Limb (tissue), 2 donors: Measurements from ENCODE around the gene NMNAT3.

Source experiments
- DNase-seq, 2 donors: peaks; one replicate each; pipeline ENCODE4 v3.0.0-alpha.2; 2016; ENCODE audit errors: extremely low spot score in 2 of 2

NMNAT3 gene

DNA sequence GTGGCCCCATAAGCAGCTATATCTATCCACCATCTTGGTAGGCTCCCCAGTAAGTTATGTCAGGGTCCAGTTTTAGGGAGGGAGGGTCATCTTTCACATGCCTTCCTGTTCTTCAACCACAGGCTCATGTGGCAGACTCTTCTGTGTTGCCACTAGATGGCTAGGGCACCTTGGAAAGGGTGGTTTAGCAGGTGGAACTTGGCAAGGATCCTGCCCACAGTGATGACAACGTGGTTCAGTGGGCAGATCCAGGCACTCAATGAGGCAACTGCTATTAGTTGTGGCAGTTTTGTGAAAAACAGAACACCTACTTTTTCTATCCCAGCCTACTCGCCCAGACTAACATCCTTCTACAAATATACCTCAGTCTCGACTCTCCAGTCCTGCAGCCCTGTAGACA lies 131.0 kb downstream of the NMNAT3 start:
- no peak for DNase-seq

DNA sequence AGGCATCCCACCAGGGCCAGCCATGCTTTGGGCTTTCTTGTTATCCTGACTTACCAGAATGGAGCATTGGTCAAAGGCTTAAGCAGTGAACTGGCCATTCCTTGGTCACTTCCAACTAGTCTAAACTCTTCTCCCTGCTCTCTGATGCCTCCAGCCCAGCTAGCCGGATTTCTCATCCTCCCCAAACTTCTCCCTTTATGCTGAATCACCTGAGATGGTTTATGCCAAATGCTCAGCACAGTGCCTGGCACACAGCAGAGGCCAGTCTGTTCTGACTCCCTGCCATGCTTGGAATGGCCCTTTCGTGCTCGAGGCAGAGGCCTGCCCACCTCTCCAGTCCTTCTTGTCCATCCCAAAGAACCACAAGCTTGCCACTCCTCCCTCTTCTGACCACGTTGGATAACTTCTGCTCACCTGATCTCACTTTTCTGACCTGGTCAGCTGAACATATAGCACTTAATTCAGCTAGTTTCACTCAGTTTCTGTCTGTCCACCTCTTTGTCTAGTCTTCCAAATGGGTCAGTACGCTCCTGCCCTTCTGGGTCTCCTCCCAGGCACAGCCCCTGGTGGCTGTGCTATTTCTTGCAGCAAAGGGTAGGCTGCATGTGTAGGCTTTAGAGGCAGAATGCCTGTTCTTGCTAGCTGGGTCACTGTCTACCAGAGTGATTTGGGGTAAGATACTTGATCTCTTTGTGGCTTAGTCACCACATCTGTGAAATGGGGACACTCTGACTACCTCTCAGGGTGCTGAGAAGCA lies 136.1 kb downstream of the NMNAT3 start:
- no peak for DNase-seq

DNA sequence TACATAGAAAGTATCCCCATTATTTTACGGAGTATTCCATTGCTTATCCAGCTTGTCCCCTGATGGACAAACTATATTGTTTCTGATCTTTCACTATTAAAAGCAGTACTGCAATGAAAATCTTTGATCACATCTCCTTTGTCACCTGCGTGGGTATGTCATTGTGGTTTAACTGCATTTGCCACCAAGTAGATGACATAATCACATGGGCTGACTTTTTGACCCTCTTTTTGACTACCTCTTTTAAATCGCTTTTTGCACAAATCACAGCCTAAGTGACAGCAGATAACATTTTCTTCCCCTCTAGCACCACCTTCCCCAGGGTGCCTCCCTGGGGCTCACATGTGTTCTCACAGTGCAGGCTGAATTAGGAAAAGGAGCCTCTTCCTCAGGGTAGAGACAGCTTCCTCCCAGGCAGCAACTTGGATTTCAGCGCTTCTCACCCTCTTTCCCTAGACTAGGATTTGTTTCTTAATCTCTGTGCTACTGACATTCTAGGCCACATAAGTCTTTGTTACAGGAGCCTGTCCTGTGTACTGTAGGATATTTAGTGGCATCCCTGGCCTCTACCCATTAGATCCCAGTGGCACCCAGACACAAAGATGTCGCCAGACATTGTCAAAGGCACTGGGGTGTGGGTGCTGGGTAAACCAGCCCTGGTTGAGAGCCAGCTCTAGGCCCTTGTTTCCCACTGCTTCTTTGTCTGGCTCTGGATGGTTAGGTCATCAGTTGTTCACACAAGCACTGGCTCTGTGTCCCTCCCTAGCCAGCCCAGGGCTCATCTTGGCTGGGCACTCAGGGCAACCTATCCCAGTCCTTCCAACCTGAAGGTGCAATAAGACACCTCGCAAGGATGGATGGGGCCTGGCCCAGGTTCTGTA lies 136.9 kb downstream of the NMNAT3 start:
- DNase-seq: no peak

DNA sequence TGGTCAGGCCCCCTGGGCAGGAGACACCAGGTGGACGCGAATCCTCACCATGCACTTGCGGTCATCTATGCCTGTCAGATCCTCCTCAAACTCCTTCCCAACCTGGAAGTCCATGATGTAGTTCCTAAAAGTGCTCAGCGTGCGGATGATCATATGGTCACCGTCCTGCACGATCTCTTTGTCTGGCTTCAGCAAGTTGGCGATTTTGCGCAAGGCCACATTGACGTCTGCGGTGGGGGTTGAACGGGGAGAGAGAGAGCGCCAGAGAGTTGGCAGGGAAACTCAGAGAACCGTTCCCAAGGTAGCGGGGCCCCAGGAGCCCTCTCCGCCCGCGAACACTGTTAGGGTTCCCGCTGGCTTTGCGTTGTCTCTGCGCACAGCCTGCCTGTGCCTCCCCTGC lies 139.0 kb downstream of the NMNAT3 start:
- peak in 1 of 2 donors; percentile 56 for DNase-seq

DNA sequence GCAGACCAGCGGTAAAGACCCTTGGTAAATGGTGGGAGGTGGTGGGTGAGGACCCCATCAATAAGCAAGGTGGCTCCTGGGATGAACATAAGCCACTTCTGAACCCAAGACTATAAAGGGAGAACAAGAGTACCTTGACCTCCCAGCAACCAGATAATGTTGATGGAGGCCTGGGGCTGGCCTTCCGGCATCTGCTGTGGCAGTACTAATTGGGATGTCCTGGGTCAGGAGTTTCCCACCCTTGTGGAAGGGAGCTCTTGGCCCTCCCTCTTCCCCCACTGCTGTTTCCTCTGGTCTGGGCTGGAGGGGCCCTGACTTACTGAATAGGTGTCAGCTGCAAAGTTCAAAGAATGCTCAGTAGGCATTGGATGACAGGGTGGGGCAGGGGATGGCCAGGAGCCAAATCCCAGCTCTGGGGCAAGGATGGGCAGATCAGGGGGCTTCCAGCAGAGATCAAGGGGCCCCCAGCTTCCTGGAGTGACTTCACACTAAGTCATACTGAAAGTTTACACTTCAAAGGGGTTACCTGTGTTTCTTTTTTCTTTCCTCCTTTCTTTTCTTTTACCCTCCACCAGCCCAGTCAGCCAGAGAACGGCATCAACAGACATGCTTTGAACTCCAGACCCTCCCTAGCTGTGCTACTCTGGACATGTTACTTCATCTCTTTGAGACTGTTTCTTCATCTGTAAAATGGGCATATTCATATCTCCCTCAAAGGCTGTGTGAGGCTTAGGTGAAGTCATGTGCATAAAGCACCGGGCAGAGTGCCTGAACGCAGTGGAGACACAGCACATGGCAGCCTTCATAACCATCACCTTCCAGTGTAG lies 139.8 kb downstream of the NMNAT3 start:
- DNase-seq: no peak

DNA sequence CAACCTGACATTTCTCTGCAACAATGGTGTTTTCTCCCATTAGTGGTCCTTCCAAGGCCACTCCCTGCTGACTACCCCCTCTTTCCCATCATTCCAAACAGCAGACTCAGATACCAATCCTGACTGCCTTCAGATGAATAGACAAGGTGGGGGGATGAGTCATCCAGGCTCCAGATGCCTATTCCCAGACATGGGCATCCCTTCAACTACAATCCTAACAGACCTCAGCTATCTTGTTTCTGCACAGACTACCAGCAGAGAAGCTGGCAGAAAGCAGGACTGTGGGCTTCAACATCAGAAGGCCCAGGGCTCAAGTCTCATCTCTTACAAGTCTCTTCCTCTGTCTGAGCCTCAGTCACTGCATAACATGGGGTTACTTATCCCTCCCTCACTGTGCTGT lies 140.4 kb downstream of the NMNAT3 start:
- no peak for DNase-seq

- DNase-seq: peak in 1 of 2 donors; percentile 25
Observed at GRCh38 chr3:139534992-139535879, 142.5 kb downstream of the NMNAT3 start.

DNA sequence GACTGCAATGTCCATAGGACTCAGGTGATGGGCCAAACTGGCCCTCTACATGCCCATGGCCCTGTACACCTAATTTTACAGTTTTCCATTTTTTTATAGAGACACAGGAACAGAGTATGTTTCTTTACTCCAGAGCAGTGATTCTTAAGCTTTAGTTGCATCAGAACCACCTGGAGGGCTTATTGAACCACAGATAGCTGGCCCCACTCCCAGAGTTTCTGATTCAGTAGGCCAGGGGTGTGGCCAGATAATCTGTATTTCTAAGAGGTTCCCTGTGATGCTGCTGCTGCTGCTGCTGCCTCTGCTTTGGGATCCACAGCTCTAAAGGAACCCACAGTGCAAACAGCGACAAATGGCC lies 143.3 kb downstream of the NMNAT3 start:
- DNase-seq: peak in 1 of 2 donors; percentile 48

DNA sequence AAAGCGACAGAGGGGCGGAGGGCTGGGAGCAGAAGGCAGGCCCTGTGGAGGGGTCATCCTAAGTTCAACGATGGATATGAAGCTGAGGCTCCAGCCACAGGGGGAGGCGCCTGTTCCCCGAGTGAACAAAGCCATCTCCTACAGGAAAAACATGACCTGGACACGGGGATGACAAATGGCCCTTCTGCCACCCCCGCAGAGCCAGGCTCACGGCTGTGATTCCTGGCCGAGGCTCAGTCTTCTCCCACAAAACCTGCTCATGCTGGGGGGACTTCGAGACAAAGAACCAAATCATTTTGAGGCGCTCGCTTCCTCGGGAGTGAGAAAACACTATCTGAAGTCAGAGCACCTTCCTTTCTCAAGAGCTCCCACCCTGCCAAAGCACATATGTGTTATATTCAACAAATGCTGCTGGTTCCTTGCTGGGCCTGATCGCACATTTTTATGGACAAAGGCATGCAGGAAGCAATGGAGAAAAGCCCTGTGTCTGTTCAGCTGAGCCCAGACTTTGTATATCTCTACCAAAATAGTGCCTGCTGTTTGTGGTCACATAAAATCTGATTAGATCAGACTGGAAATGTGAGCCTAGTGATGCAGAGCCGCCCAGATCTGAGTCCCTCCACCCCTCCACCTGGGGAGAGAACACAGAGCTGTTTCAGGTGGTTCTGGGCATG lies 143.9 kb downstream of the NMNAT3 start:
- peak; percentile 54 to 73 for DNase-seq

DNA sequence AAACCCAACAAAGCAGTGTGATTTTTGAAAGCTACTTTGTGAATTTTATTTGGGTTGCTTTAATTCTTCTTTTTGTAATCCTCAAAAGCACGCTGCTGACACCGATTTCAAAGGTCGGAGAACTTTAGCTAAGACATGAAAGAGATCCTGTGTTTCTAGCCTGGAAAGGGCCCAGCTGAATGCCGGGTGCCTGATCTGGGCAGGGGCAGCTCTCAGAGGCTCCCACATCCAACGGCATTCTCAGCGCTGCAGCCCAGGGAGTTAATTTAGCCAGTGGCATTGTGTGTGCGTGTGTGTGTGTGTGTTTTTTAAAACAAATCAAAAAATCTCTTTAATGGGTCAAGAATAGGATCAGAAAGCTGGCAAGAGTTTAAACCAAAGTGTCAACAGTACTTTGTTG lies 144.8 kb downstream of the NMNAT3 start:
- DNase-seq: peak in 1 of 2 donors; percentile 49

- no peak for DNase-seq
Observed at GRCh38 chr3:139530717-139531116, 147.1 kb downstream of the NMNAT3 start.

DNA sequence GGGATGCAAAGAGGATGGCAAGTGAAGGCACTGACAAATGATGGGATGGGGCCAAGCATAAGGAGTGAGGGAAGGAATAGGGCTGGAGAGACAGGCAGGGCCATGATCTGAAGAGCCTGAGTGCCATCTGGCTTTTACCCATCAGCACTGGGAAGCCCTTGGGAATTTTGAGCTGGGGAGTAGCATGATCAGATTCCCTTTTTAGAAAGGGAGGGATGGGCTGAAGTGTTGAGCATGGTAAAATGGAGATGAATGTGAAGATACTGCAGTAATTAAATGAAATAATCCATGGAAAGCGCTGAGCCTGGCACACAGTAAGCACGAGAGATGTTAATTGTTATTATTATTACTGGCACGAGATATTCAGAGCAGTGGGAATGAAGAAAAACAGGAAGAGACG lies 148.1 kb downstream of the NMNAT3 start:
- DNase-seq: no peak

DNA sequence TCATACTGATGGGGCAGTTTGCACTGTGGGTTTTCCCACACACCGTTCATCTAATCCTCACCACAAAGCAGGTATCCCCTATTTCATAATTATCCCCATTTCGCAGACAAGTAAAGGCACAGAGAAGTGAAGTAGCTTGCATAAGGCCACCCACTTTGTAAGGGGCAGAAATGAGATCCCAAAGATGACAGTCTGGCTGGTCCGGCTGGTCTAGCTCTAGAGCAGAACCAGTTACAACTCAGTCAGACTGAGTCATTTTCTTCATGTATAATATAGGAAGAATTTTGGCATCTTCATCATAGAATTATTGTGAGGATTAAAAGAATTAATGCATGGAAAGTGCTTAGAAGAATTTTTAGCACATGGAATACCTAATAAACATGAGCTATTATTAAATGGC lies 148.8 kb downstream of the NMNAT3 start:
- no peak for DNase-seq

GRCh38 chr3:139528281-139528680 lies 149.5 kb downstream of the NMNAT3 start:
- no peak for DNase-seq

DNA sequence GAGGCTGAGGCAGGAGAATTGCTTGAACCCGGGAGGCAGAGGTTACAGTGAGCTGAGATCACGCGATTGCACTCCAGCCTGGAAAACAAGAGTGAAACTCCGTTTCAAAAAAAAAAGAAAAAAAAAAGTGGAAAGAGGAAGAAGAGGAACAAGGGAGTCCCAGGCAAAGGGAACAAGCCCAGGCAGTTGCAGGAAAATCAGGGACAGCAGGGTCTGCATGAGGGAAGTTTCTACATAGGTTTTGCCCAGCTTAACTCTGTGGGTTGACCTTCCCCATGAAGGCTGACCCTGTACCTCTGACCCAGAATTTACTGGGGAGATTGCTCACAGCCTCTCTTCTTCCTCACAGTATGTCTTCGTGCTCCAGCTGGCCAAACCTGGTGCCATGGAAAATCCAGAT lies 150.5 kb downstream of the NMNAT3 start:
- no peak for DNase-seq

DNA sequence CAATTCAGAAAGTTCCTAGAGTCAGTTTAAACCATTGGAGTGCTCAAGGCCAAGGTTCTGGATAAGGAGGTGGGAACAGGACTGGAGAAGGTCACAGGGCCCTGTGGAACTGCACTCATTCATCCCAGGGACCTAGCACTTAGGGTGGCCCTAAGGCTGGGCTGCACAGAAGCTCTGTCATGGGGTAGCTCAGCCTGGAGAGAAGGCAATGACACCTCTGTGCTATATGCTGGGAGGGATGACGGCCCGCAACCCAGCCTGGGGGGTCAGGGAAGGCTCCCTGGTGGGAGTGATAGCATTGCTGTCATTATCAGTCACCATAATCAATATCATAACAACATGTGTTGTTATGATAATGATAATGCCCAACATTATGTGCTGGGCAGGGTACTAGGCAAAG lies 151.6 kb downstream of the NMNAT3 start:
- DNase-seq: no peak

DNA sequence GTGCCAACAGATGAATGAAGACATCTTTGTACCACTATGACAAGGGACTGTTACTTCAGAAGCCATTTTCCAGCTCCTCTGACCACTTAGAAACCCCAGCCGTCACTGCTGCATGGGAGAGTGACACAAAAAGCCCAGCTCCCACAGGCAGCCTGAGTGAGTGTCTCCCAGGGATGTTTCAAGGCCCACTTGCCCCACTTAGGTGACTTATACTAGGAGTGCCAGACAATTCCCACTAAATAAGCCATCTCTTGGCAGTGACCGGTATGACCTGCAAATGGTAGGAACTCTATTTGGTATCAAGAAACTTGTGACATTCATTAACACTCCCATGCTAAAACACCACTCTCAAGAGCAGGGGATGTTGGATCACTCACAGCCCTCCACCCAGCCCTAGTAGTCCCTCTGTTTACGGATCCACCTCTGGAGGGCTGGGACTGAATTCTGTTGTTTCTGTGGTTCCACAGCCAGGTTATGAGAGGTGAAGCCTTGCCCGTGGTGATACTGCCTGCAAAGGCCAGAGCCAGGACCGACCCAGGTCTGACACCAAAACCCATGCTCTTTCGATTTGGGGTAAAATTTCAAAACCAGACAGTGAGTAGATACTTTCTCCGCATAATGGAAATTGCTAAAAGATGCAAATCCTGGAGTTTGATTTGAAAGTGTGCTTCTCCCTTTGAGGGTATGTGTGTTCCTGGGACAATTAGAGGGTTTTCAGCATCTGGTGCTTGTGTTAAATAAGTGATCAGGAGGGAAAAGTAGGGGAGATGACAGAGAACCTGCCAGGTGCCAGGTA lies 152.7 kb downstream of the NMNAT3 start:
- peak in 1 of 2 donors; percentile 3 for DNase-seq

DNA sequence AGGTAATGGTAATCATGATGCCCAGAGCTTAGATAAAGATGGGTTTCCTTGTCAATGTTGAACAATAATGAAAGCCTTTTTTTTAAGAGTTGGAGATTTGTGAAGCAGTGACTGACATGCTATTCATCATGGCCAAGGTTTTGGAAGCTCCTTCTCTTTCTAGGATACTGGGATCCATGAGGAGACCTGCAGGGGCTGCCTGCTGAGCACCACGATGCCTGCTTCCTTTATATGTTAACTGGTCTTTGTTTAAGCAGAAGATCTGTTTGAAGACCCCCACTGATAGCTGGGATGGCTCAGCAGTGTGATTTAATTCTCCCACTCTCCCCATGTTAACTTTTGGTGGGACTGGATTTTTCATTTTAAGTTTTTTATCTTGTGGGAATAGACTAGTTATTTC lies 154.1 kb downstream of the NMNAT3 start:
- DNase-seq: no peak

DNA sequence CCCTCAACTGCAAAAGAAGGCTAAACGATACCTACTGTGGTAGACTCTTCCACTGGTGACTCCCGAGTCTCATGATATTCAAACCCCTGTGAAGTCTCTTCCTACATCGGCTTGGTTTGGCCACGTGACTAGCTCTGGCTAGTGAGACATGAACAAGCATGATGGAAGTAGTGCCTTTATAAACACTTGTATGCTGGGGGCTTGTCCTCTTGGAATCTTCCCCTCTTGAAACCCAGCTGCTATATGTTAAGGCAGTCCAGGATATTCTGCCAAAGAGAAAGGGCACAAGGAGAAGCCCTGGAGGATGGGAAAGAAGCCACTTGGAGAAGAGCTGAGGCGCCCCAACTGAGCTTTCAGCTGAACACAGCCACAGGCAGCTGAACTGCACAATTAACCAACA lies 154.6 kb downstream of the NMNAT3 start:
- no peak for DNase-seq

GRCh38 chr3:139522421-139522820 lies 155.4 kb downstream of the NMNAT3 start:
- no peak for DNase-seq
